WERI-Rb-1 (cell line): ENCODE results near the gene BAAT.
"Not testable (repeated sequence)": the region's sequence is repeated elsewhere in the genome, so short reads cannot be mapped to it uniquely, and the experiment has no call there.

Source experiments
- DNase-seq: peaks from one replicate; pipeline ENCODE4 v3.0.0-alpha.2; 2020
- H3K27ac ChIP-seq: fragments of 250-450 bp; sonication (Bioruptor Pico); 2 replicates; pipeline ENCODE4 v1.5.1; 2020; ENCODE audit warnings: mild to moderate bottlenecking, moderate library complexity
- H3K27me3 ChIP-seq: fragments of 250-450 bp; sonication (Bioruptor Pico); 2 replicates; pipeline ENCODE4 v1.5.1; 2021; ENCODE audit warnings: mild to moderate bottlenecking, low read depth, moderate library complexity; ENCODE audit not compliant: insufficient read depth, severe bottlenecking
- H3K36me3 ChIP-seq: fragments of 250-450 bp; sonication (Bioruptor Pico); 2 replicates; pipeline ENCODE4 v1.5.1; 2020; ENCODE audit warnings: mild to moderate bottlenecking, moderate library complexity
- H3K4me3 ChIP-seq: 2 replicates; pipeline ENCODE4 v1.5.1; 2011; ENCODE audit warnings: low read depth, mild to moderate bottlenecking, control low read depth, low read length
- H3K9me3 ChIP-seq: fragments of 250-450 bp; sonication (Bioruptor Pico); 2 replicates; pipeline ENCODE4 v1.5.1; 2021; ENCODE audit warnings: mild to moderate bottlenecking, moderate library complexity; ENCODE audit not compliant: severe bottlenecking
- TF ChIP-seq, protein P1 (sequence below): IDR thresholded peaks from 2 replicates; pipeline ENCODE4 v1.5.1; 2011; ENCODE audit warnings: low read depth, mild to moderate bottlenecking, control low read depth, inconsistent platforms, low read length

The BAAT gene

DNA sequence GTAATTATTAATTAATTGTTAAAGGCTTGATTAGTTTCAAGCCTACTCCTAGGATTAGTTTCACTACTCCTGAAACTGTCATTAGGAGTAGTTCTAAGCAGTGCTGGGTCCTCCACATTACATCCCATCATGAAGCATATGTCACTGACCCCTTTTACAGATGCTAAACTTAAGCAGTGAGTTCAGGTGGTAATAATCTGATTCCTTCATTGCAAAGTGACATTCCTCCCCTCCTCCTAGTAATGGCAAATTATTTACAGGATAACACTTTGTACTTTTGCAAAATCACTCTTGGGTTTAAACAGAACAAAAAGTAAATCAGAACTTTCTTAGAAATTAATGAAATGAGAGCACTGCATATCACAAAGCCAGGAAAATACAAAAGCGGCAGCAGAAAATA lies 52.4 kb downstream of the BAAT start:
- no peaks in the 10 kb centered on the region for H3K36me3 ChIP-seq
- no peak for DNase-seq
- no peak overlapping the region for H3K27ac ChIP-seq
- no peaks in the 10 kb centered on the region for H3K9me3 ChIP-seq
- no peak overlapping the region for H3K4me3 ChIP-seq
- H3K27me3 ChIP-seq: no peaks in the 10 kb centered on the region
- TF ChIP-seq, protein P1, sequence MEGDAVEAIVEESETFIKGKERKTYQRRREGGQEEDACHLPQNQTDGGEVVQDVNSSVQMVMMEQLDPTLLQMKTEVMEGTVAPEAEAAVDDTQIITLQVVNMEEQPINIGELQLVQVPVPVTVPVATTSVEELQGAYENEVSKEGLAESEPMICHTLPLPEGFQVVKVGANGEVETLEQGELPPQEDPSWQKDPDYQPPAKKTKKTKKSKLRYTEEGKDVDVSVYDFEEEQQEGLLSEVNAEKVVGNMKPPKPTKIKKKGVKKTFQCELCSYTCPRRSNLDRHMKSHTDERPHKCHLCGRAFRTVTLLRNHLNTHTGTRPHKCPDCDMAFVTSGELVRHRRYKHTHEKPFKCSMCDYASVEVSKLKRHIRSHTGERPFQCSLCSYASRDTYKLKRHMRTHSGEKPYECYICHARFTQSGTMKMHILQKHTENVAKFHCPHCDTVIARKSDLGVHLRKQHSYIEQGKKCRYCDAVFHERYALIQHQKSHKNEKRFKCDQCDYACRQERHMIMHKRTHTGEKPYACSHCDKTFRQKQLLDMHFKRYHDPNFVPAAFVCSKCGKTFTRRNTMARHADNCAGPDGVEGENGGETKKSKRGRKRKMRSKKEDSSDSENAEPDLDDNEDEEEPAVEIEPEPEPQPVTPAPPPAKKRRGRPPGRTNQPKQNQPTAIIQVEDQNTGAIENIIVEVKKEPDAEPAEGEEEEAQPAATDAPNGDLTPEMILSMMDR: no peak

DNA sequence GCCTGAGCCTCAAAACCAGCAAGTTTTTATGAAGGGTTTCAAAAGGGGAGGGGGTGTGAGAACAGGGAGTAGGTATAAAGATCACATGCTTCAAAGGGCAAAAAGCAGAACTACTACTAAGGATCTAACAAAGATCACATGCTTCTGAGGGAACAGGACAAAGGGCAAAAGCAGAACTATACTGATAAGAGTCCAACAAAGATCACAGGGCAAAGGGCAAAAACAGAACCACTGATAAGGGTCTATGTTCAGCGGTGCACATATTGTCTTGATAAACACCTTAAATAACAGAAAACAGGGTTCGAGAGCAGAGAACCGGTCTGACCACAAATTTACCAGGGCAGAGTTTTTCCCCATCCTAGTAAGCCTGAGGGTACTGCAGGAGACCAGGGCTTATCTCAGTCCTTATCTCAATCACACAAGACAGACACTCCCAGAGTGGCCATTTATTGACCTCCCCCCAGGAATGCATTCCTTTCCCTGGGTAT lies 57.3 kb downstream of the BAAT start:
- H3K27me3 ChIP-seq, H3K36me3 ChIP-seq, H3K9me3 ChIP-seq, H3K27ac ChIP-seq, DNase-seq, H3K4me3 ChIP-seq: not testable (repeated sequence)

DNA sequence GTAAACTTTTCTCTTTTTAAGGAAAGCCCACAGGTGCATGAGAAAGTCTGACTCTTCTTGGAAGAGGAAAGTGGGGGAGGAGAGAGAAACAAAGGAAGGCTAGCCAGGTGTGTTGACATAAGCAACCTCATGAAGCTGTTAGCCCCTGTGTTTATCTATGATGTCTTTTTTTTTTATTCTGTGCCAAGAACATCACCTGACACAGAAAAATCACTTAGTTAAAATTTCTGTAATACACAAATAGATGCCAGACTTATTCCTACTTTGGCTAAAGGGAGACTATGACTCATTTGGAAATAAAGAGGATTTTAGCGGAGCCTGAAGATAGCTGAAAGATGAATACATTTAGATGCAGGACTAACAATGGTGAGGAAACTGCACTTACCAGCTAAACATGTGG lies 58.3 kb downstream of the BAAT start:
- Histone ChIP-seq H3K27ac (no peak overlapping the region), H3K36me3 (no peaks in the 10 kb centered on the region), H3K9me3 (no peaks in the 10 kb centered on the region), H3K4me3 (no peak overlapping the region), H3K27me3 (no peaks in the 10 kb centered on the region)
- TF ChIP-seq, protein P1: no peak
- DNase-seq: no peak

DNA sequence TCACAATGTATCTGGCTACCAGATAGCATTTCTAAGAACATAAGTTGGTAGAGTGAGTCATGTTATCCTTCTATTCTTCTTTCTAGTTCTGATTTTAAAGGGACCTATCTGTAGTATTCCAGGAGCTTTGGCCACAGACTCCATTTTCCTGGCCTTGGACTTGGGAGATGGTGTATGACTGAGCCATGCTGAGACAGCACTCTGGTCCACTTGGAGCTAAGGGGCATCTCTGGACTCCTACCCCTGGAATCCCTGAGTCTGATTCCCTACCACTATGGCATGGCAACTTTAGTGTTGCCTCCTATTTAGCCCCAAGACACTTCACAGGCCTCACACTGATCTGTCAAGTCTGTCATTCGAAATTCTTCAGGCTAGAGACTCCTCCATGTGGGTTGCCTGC lies 58.8 kb downstream of the BAAT start:
- DNase-seq: no peak
- Histone ChIP-seq H3K9me3 (no peaks in the 10 kb centered on the region), H3K36me3 (no peaks in the 10 kb centered on the region), H3K27ac (no peak overlapping the region), H3K4me3 (no peak overlapping the region), H3K27me3 (no peaks in the 10 kb centered on the region)
- TF ChIP-seq, protein P1: no peak

DNA sequence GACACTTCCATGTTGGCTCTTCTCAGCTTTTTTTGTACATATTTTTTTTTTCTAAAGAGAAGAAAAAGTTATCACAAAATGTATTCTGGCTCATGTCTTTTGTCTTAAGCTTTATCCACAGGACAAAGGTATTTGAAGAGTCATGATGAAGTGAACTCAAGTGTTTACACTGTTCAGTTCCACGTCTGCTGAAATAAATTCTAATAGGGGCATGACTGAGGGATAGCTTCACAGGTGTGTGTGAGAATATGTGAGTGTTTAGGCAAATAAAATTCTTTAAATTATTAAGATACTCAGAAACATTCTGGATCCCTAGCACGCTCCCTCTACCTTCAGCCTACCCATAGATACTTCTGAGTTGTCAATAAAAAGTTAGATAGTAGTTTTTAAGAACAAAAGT lies 59.8 kb downstream of the BAAT start:
- Histone ChIP-seq H3K36me3 (no peaks in the 10 kb centered on the region), H3K27ac (no peak overlapping the region), H3K4me3 (no peak overlapping the region), H3K9me3 (no peaks in the 10 kb centered on the region), H3K27me3 (no peaks in the 10 kb centered on the region)
- TF ChIP-seq, protein P1: no peak
- DNase-seq: no peak

DNA sequence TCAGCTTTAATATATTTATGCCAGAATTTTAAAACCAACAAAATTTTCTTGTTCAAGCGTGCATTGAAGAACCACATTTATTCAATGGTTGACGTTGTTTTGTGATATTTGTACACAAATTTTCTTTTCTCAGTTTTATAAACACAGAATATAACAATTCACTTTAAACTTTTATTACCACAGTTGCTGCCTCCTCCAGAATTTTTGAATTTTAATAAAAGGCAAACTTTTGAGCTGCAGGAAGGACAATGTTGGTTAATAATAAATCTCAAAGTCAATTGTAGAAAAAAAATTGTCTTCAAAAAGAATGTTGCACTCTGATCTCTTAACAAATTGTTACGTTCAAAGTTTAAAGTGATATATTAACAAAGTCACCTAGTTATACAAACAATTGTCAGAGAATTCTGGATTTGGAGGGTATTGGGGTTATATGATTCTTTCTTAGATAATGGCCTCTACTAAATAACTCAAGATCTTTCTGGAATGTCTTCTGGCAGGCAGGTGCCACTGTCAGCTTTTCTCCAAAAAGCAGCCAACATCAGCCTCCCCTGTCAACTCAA lies 60.5 kb downstream of the BAAT start:
- no peak overlapping the region for H3K27ac ChIP-seq
- H3K9me3 ChIP-seq: no peaks in the 10 kb centered on the region
- H3K4me3 ChIP-seq: no peak overlapping the region

More for the DNA sequence above, 60.5 kb downstream of the BAAT start:
- TF ChIP-seq, protein P1: no peak
- Histone ChIP-seq H3K27me3 (no peaks in the 10 kb centered on the region), H3K36me3 (no peaks in the 10 kb centered on the region)
- no peak for DNase-seq
